B cell (primary cell): ENCODE results near the gene GDAP1L1.

Experiments
- CTCF ChIP-seq: fragments of 200-600 bp; IDR thresholded peaks from one replicate; pipeline ENCODE4 v1.8.0; 2022; ENCODE audit warnings: antibody characterized with exemption, mild to moderate bottlenecking
- EZH2 ChIP-seq: IDR thresholded peaks from 2 replicates; pipeline ENCODE4 v1.6.1; 2012; ENCODE audit warnings: borderline replicate concordance, low read depth, mild to moderate bottlenecking, moderate library complexity, low read length; ENCODE audit not compliant: insufficient read depth, poor library complexity, severe bottlenecking

GRCh38 chr20:44302026-44302669 is 55.0 kb downstream of the GDAP1L1 start:
- TF ChIP-seq CTCF (no peak), EZH2 (no peak)
